Nephron progenitor cell (in vitro differentiated cells): ENCODE measurements around the gene SPECC1L.

Source experiments
- DNase-seq: peaks from one replicate; pipeline ENCODE4 v3.0.0; 2021
- H3K27ac Mint-ChIP-seq: 2 replicates; pipeline ENCODE4 v1.8.0; 2021; ENCODE audit warnings: mild to moderate bottlenecking, moderate library complexity, mixed read lengths
- H3K27me3 Mint-ChIP-seq: 2 replicates; pipeline ENCODE4 v1.8.0; 2021; ENCODE audit warnings: mild to moderate bottlenecking, low read depth, mixed read lengths; ENCODE audit not compliant: poor library complexity
- H3K36me3 Mint-ChIP-seq: 2 replicates; pipeline ENCODE4 v1.8.0; 2021; ENCODE audit warnings: low read depth, mixed read lengths
- H3K4me1 Mint-ChIP-seq: 2 replicates; pipeline ENCODE4 v1.8.0; 2021; ENCODE audit warnings: mixed read lengths
- H3K4me3 Mint-ChIP-seq: 2 replicates; pipeline ENCODE4 v1.8.0; 2021; ENCODE audit warnings: mild to moderate bottlenecking, moderate library complexity, mixed read lengths
- H3K9me3 Mint-ChIP-seq: 2 replicates; pipeline ENCODE4 v1.8.0; 2021; ENCODE audit warnings: mild to moderate bottlenecking, moderate library complexity, mixed read lengths
- TF ChIP-seq, protein P1 (sequence below): fragments of 200-600 bp; sonication (generic); IDR thresholded peaks from 2 replicates; pipeline ENCODE4 v1.5.0; 2021; ENCODE audit warnings: antibody characterized with exemption

SPECC1L gene

DNA sequence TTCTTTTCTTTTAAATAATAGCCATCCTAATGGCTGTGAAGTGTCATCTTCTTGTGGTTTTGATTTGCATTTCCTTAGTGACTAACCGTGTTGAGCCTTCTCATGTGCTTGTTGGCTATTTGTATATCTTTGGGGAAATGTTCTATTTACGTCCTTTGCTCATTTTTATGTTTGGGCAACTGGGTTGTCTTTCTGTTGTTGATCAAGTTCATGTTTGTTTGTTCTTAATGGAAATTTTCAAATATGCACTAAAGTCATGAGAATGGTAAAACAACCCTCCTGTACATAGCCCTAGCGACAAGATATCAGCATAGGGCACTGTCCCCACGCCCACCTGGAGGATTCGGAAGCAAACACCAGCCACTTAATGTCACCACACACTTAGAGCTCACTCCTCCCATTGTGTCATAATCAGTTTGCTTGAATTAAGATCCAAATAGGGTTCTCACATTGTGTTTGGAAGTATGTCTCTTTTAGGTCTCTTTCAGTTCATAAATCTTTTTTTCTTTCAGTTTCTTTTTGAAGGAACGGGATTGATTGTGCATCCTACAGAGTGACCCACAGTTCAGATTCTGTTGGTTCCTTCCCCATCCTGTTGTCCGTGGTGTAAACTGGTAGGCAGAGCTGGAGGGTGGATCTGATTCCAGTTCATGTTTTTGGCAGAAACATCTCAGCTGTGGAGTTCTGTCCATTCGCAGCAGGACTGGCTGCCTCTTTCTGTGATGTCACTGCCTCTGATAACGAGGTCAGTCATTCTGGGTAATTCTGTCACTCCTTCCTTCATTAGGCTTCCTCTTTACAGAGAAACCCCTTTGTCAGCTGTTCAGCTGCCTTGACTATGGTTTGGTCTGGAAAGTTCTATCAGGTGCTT lies 130.3 kb downstream of the SPECC1L start:
- peaks cover 39% of the 10 kb centered on the region for H3K4me1 Mint-ChIP-seq
- peaks cover 67% of the 10 kb centered on the region for H3K36me3 Mint-ChIP-seq
- H3K4me3 Mint-ChIP-seq: no peak overlapping the region
- H3K27me3 Mint-ChIP-seq: no peaks in the 10 kb centered on the region
- DNase-seq: no peak
- peak overlapping the region; percentile 58 for H3K27ac Mint-ChIP-seq
- no peaks in the 10 kb centered on the region for H3K9me3 Mint-ChIP-seq
- TF ChIP-seq, protein P1, sequence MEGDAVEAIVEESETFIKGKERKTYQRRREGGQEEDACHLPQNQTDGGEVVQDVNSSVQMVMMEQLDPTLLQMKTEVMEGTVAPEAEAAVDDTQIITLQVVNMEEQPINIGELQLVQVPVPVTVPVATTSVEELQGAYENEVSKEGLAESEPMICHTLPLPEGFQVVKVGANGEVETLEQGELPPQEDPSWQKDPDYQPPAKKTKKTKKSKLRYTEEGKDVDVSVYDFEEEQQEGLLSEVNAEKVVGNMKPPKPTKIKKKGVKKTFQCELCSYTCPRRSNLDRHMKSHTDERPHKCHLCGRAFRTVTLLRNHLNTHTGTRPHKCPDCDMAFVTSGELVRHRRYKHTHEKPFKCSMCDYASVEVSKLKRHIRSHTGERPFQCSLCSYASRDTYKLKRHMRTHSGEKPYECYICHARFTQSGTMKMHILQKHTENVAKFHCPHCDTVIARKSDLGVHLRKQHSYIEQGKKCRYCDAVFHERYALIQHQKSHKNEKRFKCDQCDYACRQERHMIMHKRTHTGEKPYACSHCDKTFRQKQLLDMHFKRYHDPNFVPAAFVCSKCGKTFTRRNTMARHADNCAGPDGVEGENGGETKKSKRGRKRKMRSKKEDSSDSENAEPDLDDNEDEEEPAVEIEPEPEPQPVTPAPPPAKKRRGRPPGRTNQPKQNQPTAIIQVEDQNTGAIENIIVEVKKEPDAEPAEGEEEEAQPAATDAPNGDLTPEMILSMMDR: no peak

DNA sequence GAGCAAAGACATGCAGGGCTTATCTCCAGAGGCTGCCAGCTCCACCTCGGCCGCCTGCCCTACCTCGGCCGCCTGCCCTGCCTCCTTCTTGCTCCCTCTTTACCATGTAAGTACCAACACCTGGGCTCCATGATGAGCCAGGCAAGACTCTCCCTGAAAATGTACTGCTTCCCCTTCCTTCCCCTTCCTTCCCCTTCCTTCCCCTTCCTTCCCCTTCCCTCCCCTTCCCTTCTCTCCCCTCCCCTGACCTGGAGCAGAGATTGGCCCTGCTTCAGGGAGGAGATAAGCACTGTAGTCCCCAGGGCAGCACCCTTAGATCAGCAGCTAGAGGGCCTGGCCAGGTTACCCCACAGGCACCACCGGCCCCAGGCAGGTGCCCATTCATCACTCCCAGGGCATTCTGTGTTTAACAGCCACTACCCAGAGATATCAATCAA lies 131.3 kb downstream of the SPECC1L start:
- H3K4me3 Mint-ChIP-seq: no peak overlapping the region
- H3K36me3 Mint-ChIP-seq: peaks cover 60% of the 10 kb centered on the region
- H3K4me1 Mint-ChIP-seq: peaks cover 47% of the 10 kb centered on the region
- TF ChIP-seq, protein P1: no peak
- H3K27me3 Mint-ChIP-seq: no peaks in the 10 kb centered on the region
- DNase-seq: no peak
- H3K27ac Mint-ChIP-seq: no peak overlapping the region
- H3K9me3 Mint-ChIP-seq: no peaks in the 10 kb centered on the region

DNA sequence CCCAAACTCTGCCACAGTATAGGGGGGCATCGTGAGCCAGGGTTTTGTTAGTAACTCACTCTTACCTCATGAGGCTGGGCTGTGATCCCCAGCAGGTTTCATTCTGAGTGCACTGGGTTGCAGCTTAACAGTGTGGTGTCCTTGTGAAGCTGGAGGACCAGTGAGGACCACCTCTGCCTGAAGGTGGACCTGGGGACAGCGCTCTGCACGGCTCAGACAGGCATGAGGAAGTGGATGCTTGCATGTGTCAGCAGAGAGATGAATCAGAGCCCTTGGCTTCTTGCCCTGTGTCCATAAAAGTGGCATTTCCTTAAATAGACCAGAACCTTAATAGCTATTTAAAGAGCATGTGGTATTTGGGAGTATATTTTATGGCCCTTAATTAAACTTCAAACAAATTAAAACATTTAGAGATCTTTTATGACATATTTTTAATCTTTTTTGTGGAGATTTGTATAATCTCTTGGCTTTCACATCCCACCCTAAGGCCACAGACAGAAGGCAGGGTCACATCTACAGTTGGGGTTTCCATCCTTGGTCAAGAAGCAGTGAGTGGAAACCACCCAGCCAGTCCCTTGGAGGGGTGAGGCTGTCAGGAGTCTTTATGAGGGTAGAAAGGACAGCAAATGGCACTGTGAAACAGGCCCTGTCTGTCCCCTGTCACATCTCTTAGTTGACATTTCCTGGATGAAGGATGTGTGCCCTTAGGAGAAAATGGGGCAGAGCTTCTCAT lies 132.0 kb downstream of the SPECC1L start:
- Mint-ChIP-seq H3K27ac (peak overlapping the region; percentile 87), H3K9me3 (no peaks in the 10 kb centered on the region), H3K4me3 (no peak overlapping the region), H3K4me1 (peaks cover 54% of the 10 kb centered on the region), H3K27me3 (no peaks in the 10 kb centered on the region), H3K36me3 (peaks cover 53% of the 10 kb centered on the region)
- no peak for DNase-seq
- TF ChIP-seq, protein P1: no peak

DNA sequence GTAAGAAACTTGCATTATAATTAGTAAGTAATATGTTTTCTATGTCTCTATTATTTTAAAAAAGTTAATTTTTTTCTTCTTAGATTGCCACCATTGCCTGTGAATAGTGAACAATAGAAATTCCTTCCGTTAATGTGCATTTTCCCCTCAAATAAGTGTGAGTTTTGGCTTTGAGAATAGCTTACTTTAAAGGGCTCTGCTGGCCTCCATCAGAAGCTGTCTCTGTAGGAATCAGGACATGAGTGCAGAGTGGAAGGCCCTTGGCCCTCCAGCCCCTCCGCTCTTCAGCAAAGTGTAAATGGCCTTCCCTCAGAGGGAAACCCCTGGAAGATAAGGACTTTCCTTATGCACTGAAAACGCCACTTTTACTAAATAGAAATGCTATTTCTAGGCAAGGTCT lies 132.7 kb downstream of the SPECC1L start:
- no peak overlapping the region for H3K27ac Mint-ChIP-seq
- H3K36me3 Mint-ChIP-seq: peaks cover 46% of the 10 kb centered on the region
- TF ChIP-seq, protein P1: no peak

DNA sequence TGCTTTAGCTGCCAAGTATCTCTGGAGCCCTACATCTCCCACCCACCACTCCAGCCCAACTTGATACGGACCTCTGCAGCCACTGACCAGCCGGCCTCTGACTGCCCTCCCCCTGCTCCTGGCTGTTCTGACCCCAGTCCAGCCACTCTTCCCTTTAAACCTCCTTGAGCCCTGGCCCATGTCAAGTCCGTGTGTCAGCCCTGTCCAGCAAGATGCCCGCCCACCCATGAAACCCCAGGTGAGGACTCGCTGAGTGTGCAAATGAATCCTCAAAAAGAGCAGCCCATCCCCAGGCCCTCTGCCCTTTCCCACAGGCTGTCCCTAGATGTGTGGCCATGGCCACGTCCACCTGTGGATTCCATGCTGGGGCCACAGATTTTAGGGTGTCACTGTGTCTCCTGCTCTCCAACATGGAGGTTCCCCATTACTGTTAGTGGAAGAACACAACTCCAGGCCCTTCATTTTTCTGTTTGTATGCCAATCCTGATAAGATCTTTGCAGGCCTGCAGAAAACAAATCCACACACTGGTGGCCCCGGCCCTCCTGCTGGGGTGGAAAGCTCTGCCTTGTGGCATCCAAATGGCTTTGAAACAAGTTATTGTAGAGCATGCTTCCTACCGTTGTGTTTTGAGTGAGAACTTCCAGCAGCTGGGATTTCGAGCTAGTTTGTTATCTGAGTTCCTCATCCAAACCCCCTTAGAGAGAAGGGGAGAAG lies 134.1 kb downstream of the SPECC1L start:
- no peaks in the 10 kb centered on the region for H3K27me3 Mint-ChIP-seq
- no peaks in the 10 kb centered on the region for H3K9me3 Mint-ChIP-seq
- peaks cover 40% of the 10 kb centered on the region for H3K36me3 Mint-ChIP-seq
- no peak overlapping the region for H3K4me3 Mint-ChIP-seq
- TF ChIP-seq, protein P1: no peak
- H3K27ac Mint-ChIP-seq: peak overlapping the region; percentile 22
- DNase-seq: no peak
- peaks cover 65% of the 10 kb centered on the region for H3K4me1 Mint-ChIP-seq

More for the DNA sequence above, 132.7 kb downstream of the SPECC1L start:
- Mint-ChIP-seq H3K4me1 (peaks cover 61% of the 10 kb centered on the region), H3K9me3 (no peaks in the 10 kb centered on the region), H3K4me3 (no peak overlapping the region), H3K27me3 (no peaks in the 10 kb centered on the region)
- DNase-seq: no peak
